Thymus (tissue), 11 donors: ENCODE results near the gene CYP27A1. TPM values are rescaled to one million over a fixed set of nuclear protein-coding genes. Genes with fewer than 3 reads are reported as not detected.
A peak's percentile ranks its signal among the peaks of the same experiment; 100 is the strongest.
"Not testable (repeated sequence)": the region's sequence is repeated elsewhere in the genome, so short reads cannot be mapped to it uniquely, and the experiment has no call there.

Experiments used
- DNase-seq, 9 donors: peaks; one replicate each; pipeline ENCODE4 v3.0.0-alpha.2; 2013; ENCODE audit warnings: low spot score in 9 of 9, low read depth in 6 of 9, missing footprints in 1 of 9
- H3K27ac ChIP-seq, 2 donors: one replicate each; pipeline ENCODE4 v1.5.1; 2013; ENCODE audit warnings: control low read depth in 1 of 2, low read depth in 1 of 2, low read length in 1 of 2, mild to moderate bottlenecking in 1 of 2, moderate library complexity in 1 of 2
- H3K27me3 ChIP-seq, 2 donors: one replicate each; pipeline ENCODE4 v1.5.1; 2013; ENCODE audit warnings: low read length in 1 of 2; ENCODE audit not compliant: control insufficient read depth in 2 of 2, insufficient read depth in 1 of 2
- H3K36me3 ChIP-seq, 2 donors: one replicate each; pipeline ENCODE4 v1.5.1; 2013; ENCODE audit warnings: low read length in 1 of 2, mild to moderate bottlenecking in 1 of 2, moderate library complexity in 1 of 2; ENCODE audit not compliant: control insufficient read depth in 2 of 2, insufficient read depth in 2 of 2
- H3K4me1 ChIP-seq, 2 donors: one replicate each; pipeline ENCODE4 v1.5.1; 2013; ENCODE audit warnings: low read length in 2 of 2; ENCODE audit not compliant: control insufficient read depth in 2 of 2, insufficient read depth in 2 of 2
- H3K4me3 ChIP-seq, 2 donors: one replicate each; pipeline ENCODE4 v1.5.1; 2013; ENCODE audit warnings: low read length in 2 of 2, control low read depth in 1 of 2, mild to moderate bottlenecking in 1 of 2
- H3K9me3 ChIP-seq, 2 donors: one replicate each; pipeline ENCODE4 v1.5.1; 2013; ENCODE audit warnings: low read length in 1 of 2, mild to moderate bottlenecking in 1 of 2; ENCODE audit not compliant: control insufficient read depth in 2 of 2, insufficient read depth in 1 of 2
- WGBS: extraction: QIAGEN DNeasy Blood & Tissue Kit; methylation state at CpG from one replicate; pipeline ENCODE4 v1.1.7; 2013; 5-methylcytosine and 5-hydroxymethylcytosine counted together
- polyA plus RNA-seq: library from polyadenylated mRNA; stranded (reverse); fragments of 200-250 nt; gene quantifications from one replicate; pipeline ENCODE4 v1.2.3, GENCODE V29; 2013
- total RNA-seq: library from RNA; stranded (reverse); fragments of 120-200 nt; gene quantifications from one replicate; pipeline ENCODE4 v1.2.4, GENCODE V29; 2013
- donor health status: healthy.

The CYP27A1 gene
- total and polyA plus RNA-seq, 2 donors: 21.9 to 24.7 TPM

GRCh38 chr2:218839888-218840287, 57.9 kb downstream of the CYP27A1 start:
- Histone ChIP-seq H3K27me3 (peaks cover 0 to 5% of the 10 kb centered on the region in 2 donors), H3K9me3 (no peaks in the 10 kb centered on the region), H3K4me1 (no peaks in the 10 kb centered on the region), H3K27ac (no peak overlapping the region), H3K4me3 (no peak overlapping the region), H3K36me3 (no peaks in the 10 kb centered on the region)
- no peak for DNase-seq
- 92% methylated on average over 1 of the region's 1 CpG for WGBS

GRCh38 chr2:218844334-218844733, 62.4 kb downstream of the CYP27A1 start:
- not testable (repeated sequence) for H3K4me1 ChIP-seq, H3K36me3 ChIP-seq, H3K27me3 ChIP-seq, H3K27ac ChIP-seq, H3K9me3 ChIP-seq, DNase-seq, H3K4me3 ChIP-seq
- 56% methylated on average over 5 of the region's 5 CpGs for WGBS

- 93% methylated on average over 18 of the region's 18 CpGs for WGBS
- not testable (repeated sequence) for H3K36me3 ChIP-seq, DNase-seq, H3K9me3 ChIP-seq, H3K27ac ChIP-seq, H3K4me3 ChIP-seq, H3K4me1 ChIP-seq
- H3K27me3 ChIP-seq: peaks cover 0 to 12% of the 10 kb centered on the region in 2 donors
Observed at GRCh38 chr2:218846963-218847362, 65.0 kb downstream of the CYP27A1 start.

GRCh38 chr2:218849721-218850120, 67.8 kb downstream of the CYP27A1 start:
- H3K4me1 ChIP-seq: no peaks in the 10 kb centered on the region
- no peak overlapping the region for H3K4me3 ChIP-seq
- H3K36me3 ChIP-seq: no peaks in the 10 kb centered on the region
- 92% methylated on average over 7 of the region's 7 CpGs for WGBS
- H3K27ac ChIP-seq: no peak overlapping the region
- no peak for DNase-seq
- H3K27me3 ChIP-seq: peaks cover 16 to 38% of the 10 kb centered on the region in 2 donors
- peaks cover 0 to 1% of the 10 kb centered on the region in 2 donors for H3K9me3 ChIP-seq

- H3K4me3 ChIP-seq: no peak overlapping the region
- peaks cover 0 to 1% of the 10 kb centered on the region in 2 donors for H3K9me3 ChIP-seq
- H3K4me1 ChIP-seq: no peaks in the 10 kb centered on the region
- peaks cover 21 to 49% of the 10 kb centered on the region in 2 donors for H3K27me3 ChIP-seq
- DNase-seq: no peak
- H3K36me3 ChIP-seq: no peaks in the 10 kb centered on the region
- 84% methylated on average over 2 of the region's 2 CpGs for WGBS
- no peak overlapping the region for H3K27ac ChIP-seq
Observed at GRCh38 chr2:218850796-218851195, 68.8 kb downstream of the CYP27A1 start.

- DNase-seq: no peak
- WGBS: 61% methylated on average over 3 of the region's 3 CpGs
- Histone ChIP-seq H3K27ac (no peak overlapping the region), H3K4me1 (peaks cover 0 to 3% of the 10 kb centered on the region in 2 donors), H3K36me3 (no peaks in the 10 kb centered on the region), H3K4me3 (no peak overlapping the region), H3K9me3 (peaks cover 0 to 1% of the 10 kb centered on the region in 2 donors), H3K27me3 (peaks cover 21 to 54% of the 10 kb centered on the region in 2 donors)
Observed at GRCh38 chr2:218851286-218851685, 69.3 kb downstream of the CYP27A1 start.

- peak in 3 of 9 donors; percentile 22 to 53 (median 46) for DNase-seq
Observed at GRCh38 chr2:218852911-218853667, 71.1 kb downstream of the CYP27A1 start.

GRCh38 chr2:218853766-218854165, 71.8 kb downstream of the CYP27A1 start:
- no peak overlapping the region for H3K27ac ChIP-seq
- 37% methylated on average over 5 of the region's 5 CpGs for WGBS
- H3K9me3 ChIP-seq: peaks cover 0 to 1% of the 10 kb centered on the region in 2 donors
- DNase-seq: no peak
- peaks cover 0 to 5% of the 10 kb centered on the region in 2 donors for H3K4me1 ChIP-seq
- H3K27me3 ChIP-seq: peaks cover 41 to 79% of the 10 kb centered on the region in 2 donors
- H3K4me3 ChIP-seq: no peak overlapping the region
- H3K36me3 ChIP-seq: no peaks in the 10 kb centered on the region

More at GRCh38 chr2:218852911-218853667, 71.1 kb downstream of the CYP27A1 start:
- H3K27ac ChIP-seq: no peak overlapping the region
- H3K36me3 ChIP-seq: no peaks in the 10 kb centered on the region
- peaks cover 0 to 1% of the 10 kb centered on the region in 2 donors for H3K9me3 ChIP-seq
- H3K4me1 ChIP-seq: peaks cover 0 to 5% of the 10 kb centered on the region in 2 donors
- H3K27me3 ChIP-seq: peaks cover 35 to 72% of the 10 kb centered on the region in 2 donors
- 22% methylated on average over 16 of the region's 16 CpGs for WGBS
- no peak overlapping the region for H3K4me3 ChIP-seq

GRCh38 chr2:218854860-218855259, 72.9 kb downstream of the CYP27A1 start:
- Histone ChIP-seq H3K9me3 (peaks cover 1 to 3% of the 10 kb centered on the region in 2 donors), H3K4me3 (no peak overlapping the region), H3K27ac (no peak overlapping the region), H3K27me3 (peaks cover 52 to 85% of the 10 kb centered on the region in 2 donors), H3K36me3 (no peaks in the 10 kb centered on the region), H3K4me1 (peaks cover under 1 to 8% of the 10 kb centered on the region in 2 donors)
- 49% methylated on average over 5 of the region's 5 CpGs for WGBS
- DNase-seq: no peak
